HG03103 (cell line): ENCODE data around the gene MFSD12.

ENCODE experiments used
- ATAC-seq: cut with Tn5 transposase; IDR thresholded peaks from one replicate; pipeline ENCODE4 v1.9.1; 2021; ENCODE audit warnings: low read depth; ENCODE audit not compliant: unreplicated experiment

The MFSD12 gene

DNA sequence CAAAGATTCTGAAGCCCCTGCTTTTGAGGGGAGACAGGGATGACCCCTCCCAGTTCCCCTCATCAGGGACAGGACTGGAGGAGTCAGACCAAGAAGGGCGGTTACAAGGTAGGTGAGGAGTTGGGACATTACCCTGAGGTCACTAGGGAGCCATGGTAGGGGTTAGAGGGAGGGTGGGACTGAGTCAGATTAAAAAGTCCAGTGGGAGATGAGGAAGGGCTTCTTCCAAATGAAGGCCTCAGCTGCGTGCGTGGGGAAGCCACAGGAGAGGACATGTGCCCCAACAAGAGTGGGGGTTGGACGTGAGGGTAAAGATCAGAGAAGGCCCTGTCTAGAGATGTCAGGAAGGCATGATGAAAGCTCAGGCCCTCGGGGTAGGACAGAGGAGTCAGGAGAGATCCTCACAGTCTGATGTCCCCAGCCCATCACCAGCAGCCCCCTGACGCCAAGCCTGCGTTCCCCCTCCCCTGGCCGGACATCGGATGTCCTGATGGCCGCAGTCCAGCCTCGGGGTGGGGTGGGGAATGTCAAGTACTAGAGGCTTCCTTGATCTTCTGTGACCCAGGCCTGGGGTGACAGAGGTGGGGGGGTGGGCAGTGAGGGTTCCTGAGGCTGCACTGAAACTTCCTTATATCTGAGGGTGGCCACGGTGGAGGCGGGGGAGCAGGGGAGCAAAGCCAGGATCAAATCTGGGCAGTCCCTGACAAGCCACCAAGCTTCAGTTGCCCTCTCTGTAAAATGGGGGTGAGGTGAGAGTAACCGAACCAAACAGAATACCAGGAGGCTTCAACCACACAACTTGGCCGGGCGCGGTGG, 6.5 kb upstream of the MFSD12 start:
- ATAC-seq: no peak

GRCh38 chr19:3556978-3557460, 367 bp downstream of the MFSD12 start:
- ATAC-seq: peak; percentile 6

DNA sequence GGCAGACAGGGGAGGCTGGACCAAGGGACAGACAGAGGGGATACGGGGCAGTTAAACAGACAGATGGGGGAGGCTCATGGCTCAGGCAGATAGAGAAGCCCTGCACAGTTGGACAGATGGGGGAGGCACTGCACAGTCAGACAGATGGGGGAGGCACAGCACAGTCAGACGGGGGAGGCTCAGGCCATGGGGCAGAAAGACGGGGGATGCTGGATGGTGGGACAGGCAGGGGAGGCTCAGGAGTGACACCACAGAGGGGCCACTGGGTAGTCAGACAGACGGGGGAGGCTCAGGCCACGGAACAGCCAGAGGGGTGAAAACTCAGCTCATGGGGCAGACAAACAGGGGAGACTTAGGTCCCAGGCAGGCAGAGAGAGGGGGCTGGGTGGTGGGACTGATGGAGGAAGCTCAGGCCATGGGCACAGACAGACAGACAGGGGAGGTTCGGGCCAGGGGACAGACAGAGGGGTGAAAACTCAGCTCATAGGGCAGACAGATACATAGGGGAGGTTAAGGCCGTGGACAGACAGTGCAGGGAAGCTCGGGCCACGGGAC, 886 bp downstream of the MFSD12 start:
- no peak for ATAC-seq

- no peak for ATAC-seq
Measured at GRCh38 chr19:3555653-3556422, 1.5 kb downstream of the MFSD12 start.

GRCh38 chr19:3554254-3555083, 2.9 kb downstream of the MFSD12 start:
- ATAC-seq: no peak

- ATAC-seq: no peak
Measured at GRCh38 chr19:3551792-3552095, 5.6 kb downstream of the MFSD12 start.

GRCh38 chr19:3550947-3551791, 6.2 kb downstream of the MFSD12 start:
- ATAC-seq: no peak

- no peak for ATAC-seq
Measured at GRCh38 chr19:3549816-3550215, 7.6 kb downstream of the MFSD12 start.

DNA sequence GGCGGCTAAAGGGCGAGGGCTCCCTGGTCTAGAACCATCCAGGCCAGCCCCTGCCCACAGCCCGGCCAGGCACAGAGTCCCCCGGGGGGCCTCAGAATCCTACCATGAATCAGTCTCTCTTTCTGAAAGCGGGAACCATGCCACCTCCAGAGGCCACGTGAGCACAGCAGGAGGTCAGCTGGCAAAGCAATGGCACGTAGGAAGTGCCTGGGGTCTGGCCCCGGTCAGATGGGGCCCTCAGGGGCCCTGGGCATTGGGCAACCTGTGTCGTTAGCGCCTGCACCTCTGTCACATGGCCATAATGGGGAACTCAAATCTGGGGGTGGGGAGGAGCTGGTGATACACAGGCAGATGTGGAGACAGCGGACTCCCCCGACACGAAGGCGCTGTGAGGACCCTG, 8.8 kb downstream of the MFSD12 start:
- ATAC-seq: no peak

DNA sequence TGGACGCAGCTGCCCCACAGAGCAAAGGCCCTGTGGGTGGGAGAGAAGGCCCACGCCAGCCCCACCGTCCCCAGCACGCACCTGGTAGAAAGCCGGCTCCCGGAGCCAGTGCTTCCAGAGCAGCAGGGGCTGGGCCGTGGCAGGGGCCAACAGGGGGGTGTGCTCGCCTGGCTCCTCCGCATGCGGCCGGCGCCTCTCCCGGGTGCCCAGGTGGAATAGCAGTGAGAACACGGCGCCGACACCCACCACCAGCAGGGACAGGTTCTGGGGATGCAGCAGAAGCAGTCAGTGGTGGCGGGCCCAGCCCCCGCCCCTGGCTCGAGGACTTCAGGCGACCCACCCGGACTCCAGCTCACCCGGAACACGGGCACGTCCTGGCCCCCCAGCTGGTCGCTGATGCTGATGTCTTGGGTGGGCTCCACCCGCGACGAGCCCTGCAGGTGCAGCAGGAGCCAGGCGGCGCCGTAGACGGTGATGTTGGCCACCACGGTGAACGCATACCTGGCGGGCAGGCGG, 9.6 kb downstream of the MFSD12 start:
- no peak for ATAC-seq

DNA sequence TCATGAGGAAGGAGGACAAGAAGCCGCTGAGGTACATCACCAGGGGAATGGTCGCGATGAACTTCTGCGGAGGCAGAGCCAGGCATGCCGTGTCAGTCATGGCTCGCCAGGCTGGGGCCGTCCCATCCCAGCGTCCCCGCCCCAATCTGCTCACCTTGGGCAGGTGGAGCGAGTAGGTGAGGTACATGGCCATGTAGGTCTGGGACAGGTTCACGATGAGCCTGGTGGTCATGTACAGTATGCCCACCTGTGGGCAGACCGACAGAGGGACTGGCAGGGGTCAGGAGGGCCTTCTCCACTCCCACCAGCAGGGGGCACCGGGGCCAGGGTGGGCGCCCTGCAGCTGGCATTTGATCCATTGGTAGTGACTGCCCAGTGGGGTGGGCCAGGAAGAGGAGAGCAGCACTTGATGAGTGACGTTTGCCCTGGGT, 10.1 kb downstream of the MFSD12 start:
- no peak for ATAC-seq

- ATAC-seq: no peak
Measured at GRCh38 chr19:3546119-3546518, 11.3 kb downstream of the MFSD12 start.

- no peak for ATAC-seq
Measured at GRCh38 chr19:3545669-3546034, 11.7 kb downstream of the MFSD12 start.

GRCh38 chr19:3544742-3545668, 12.4 kb downstream of the MFSD12 start:
- ATAC-seq: no peak

DNA sequence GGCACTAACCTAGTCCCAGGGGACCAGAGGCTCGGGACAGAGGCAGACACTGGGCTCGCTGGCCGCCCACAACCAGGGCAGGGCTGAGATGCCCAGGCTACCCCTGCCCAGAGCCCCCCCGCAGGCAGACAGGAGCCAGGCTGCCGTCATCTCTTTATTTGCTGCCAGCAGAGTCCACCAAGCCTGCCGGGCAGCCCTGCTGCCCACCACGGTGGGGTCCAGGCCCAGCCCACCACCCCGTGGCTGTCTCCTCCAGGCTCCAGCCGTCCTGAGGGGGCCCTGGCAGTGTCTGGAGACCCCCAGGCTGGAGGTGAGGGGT, 13.4 kb downstream of the MFSD12 start:
- ATAC-seq: no peak

GRCh38 chr19:3543150-3544057, 14.0 kb downstream of the MFSD12 start:
- no peak for ATAC-seq

DNA sequence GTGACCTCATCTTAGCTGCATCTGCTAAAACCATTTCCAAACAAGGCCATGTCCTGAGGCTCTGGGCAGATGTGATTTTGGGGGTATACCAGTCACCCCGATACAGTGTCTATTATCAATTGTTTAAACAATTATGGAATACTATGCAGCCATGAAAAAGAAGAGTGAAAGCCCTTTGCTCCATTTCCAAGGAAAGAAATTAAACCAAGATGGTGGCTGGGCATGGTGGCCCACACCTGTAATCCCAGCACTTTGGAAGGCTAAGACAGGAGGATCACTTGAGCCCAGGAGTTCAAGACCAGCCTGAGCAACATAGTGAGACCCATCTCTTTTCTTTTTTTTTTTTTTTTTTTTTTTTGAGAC, 17.6 kb downstream of the MFSD12 start:
- no peak for ATAC-seq
